ENCODE measurements around the gene SAG. TPM values are rescaled to one million over a fixed set of nuclear protein-coding genes. Genes with fewer than 3 reads are reported as not detected.

Gene SAG
- total and polyA plus RNA-seq, 2 of the 13 experiments (the other 11 are each of a cell fraction or from before 2014, with no cell fraction given), result not detected

DNA sequence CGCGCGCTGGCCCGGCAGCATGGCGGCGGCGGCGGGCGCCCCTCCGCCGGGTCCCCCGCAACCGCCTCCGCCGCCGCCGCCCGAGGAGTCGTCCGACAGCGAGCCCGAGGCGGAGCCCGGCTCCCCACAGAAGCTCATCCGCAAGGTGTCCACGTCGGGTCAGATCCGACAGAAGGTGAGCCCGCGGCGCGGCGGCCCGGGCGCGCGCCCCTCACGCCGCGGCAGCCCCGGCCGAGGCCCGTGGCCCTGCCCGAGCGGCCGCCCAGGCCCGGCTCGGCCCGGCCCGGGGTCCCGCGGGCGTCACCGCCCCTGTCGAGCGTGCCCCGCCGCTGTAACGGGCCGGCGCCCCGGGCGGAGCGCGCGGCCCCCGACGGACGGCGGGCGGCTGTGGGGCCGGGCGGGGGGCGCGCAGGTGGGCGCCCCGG is 46.9 kb downstream of the SAG start (continued):
- no peak for TF ChIP-seq FIP1L1 (IDR thresholded peaks at IDR 0.05; ENCODE audit: borderline replicate concordance, insufficient read depth, low read depth, low read length)
- no peak for TF ChIP-seq ZNF557 (CRISPR knock-in tag; IDR thresholded peaks at IDR 0.05)
- TF ChIP-seq HOXA3 (CRISPR knock-in tag; IDR thresholded peaks at IDR 0.05), result peak; percentile 12; the same call in 1 of the 2 replicates
- TF ChIP-seq MAX (IDR thresholded peaks at IDR 0.05), result peak; percentile 20; the same call in 1 of the 2 replicates
- TF ChIP-seq HMGXB4 (CRISPR knock-in tag; IDR thresholded peaks at IDR 0.05; ENCODE audit: borderline replicate concordance in 1 of 2, low read depth in 1 of 2), result no peak
- no peak for TF ChIP-seq SOX5 (CRISPR knock-in tag; IDR thresholded peaks at IDR 0.05; ENCODE audit: borderline replicate concordance)
- TF ChIP-seq ATF7 (IDR thresholded peaks at IDR 0.05), result no peak
- no peak for TF ChIP-seq ATF7 (CRISPR knock-in tag; IDR thresholded peaks at IDR 0.05)
- TF ChIP-seq IKZF4 (CRISPR knock-in tag; IDR thresholded peaks at IDR 0.05; ENCODE audit: borderline replicate concordance, low read depth, not compliant biosample characterization), result peak; percentile 14
- TF ChIP-seq ZNF354B (CRISPR knock-in tag; IDR thresholded peaks at IDR 0.05), result no peak
- TF ChIP-seq ZNF563 (CRISPR knock-in tag; IDR thresholded peaks at IDR 0.05), result no peak
